Ovary (tissue), 9 donors: ENCODE data around the gene ATG2B. TPM values are rescaled to one million over a fixed set of nuclear protein-coding genes. Genes with fewer than 3 reads are reported as not detected.

Experiments
- DNase-seq, 5 donors: peaks; one replicate each; pipeline ENCODE4 v3.0.0-alpha.2; 2019 to 2020
- H3K27ac ChIP-seq, 2 donors: fragments of 200-600 bp; one replicate each; pipeline versions ENCODE4 v1.5.1 to v1.8.0; 2019 to 2022
- H3K27me3 ChIP-seq: fragments of 200-600 bp; one replicate; pipeline ENCODE4 v1.8.0; 2022
- H3K36me3 ChIP-seq: fragments of 200-600 bp; sonication (generic); one replicate; pipeline ENCODE4 v1.5.1; 2019
- H3K4me1 ChIP-seq: one replicate; pipeline ENCODE4 v1.8.1; 2013; ENCODE audit warnings: mild to moderate bottlenecking, moderate library complexity; ENCODE audit not compliant: insufficient read depth
- H3K4me3 ChIP-seq: fragments of 200-600 bp; sonication (generic); one replicate; pipeline ENCODE4 v1.5.1; 2017
- H3K9me3 ChIP-seq, 2 donors: fragments of 200-600 bp in 1 of 2; sonication (generic) in 1 of 2; one replicate each; pipeline versions ENCODE4 v1.5.1 to v1.8.1; 2013 to 2019; ENCODE audit warnings: mild to moderate bottlenecking in 1 of 2, moderate library complexity in 1 of 2
- CTCF ChIP-seq, 3 donors: fragments of 450-650 bp in 2 of 3; fragments of 200-600 bp in 1 of 3; IDR thresholded peaks; one replicate each; pipeline versions ENCODE4 v1.5.1 to v1.8.0; 2016 to 2022; ENCODE audit warnings: antibody characterized with exemption in 3 of 3, mild to moderate bottlenecking in 1 of 3
- EP300 ChIP-seq: sonication (generic); formaldehyde crosslinking; IDR thresholded peaks from one replicate; pipeline ENCODE4 v1.6.1; 2017; ENCODE audit warnings: antibody characterized with exemption
- POLR2A ChIP-seq: fragments of 450-650 bp; IDR thresholded peaks from one replicate; pipeline ENCODE4 v1.6.1; 2017; ENCODE audit warnings: antibody characterized with exemption, mild to moderate bottlenecking, moderate library complexity
- WGBS, 3 donors: extraction: QIAGEN DNeasy Blood & Tissue Kit in 1 of 3; methylation state at CpG; one replicate each; pipeline versions ENCODE4 v1.1.5 to v1.1.7; 2013 to 2017; 5-methylcytosine and 5-hydroxymethylcytosine counted together
- intact Hi-C, 4 donors: fragments of 100-400 bp; cut with DNase I; formaldehyde crosslinking; loops; one replicate each; pipeline versions ENCODE4 v1.11.0 to v1.15.1; 2022 to 2023
- polyA plus RNA-seq, 2 donors: library from polyadenylated mRNA; stranded (reverse); fragments of 200-250 nt in 1 of 2; fragments of 350-450 nt in 1 of 2; fragmentation: Illumina TruSeq in 1 of 2; extraction: RNeasy Lipid Tissue Mini Kit (QIAGEN cat#74804) in 1 of 2; gene quantifications; one replicate each; pipeline ENCODE4 v1.2.3, GENCODE V29; 2013 to 2014
- total RNA-seq, 7 donors: library from RNA; depleted of rRNA in 2 of 7; stranded (reverse); fragments of >200 nt in 2 of 7; fragmentation: NEBNext Ultra II Directional in 3 of 7; extraction: Animal tissue kit (Norgen Biotek cat#: 25700) in 3 of 7; gene quantifications; one replicate each; pipeline versions ENCODE4 v1.1.0 to v1.2.4, GENCODE V29; 2016 to 2023
- donor health status: DM: no; HTN: no; CAD: no; lungs with moderate emphysema.
- donor health status: DM: no; HTN: no; CAD: no.
- donor health status: Bipolar disorder and iron deficiency.
- donor health status: DM: yes; HTN: yes; CAD: no.
- donor health status: DM: no; HTN: no; CAD: no.
- donor health status: DM: yes; HTN: yes; CAD: no.

The ATG2B gene
- total and polyA plus RNA-seq, 9 donors, result 5.3 to 33.1 (median 22.6) TPM

GRCh38 chr14:96233661-96234060 lies 129.5 kb downstream of the ATG2B start:
- no peak for DNase-seq
- H3K27ac ChIP-seq, result no peak overlapping the region
- no peak for TF ChIP-seq EP300
- no peak for TF ChIP-seq POLR2A
- no peak for TF ChIP-seq CTCF (IDR thresholded peaks at IDR 0.05)

GRCh38 chr14:96232506-96232905 lies 130.6 kb downstream of the ATG2B start:
- WGBS, 3 donors, result 66 to 76% (median 67%) methylated on average over 11 of the region's 11 CpGs
- intact Hi-C loops, result no loop called here
- Histone ChIP-seq H3K36me3 (no peaks in the 10 kb centered on the region), H3K4me1 (no peaks in the 10 kb centered on the region), H3K9me3 (no peaks in the 10 kb centered on the region), H3K27ac (no peak overlapping the region), H3K4me3 (no peak overlapping the region), H3K27me3 (no peaks in the 10 kb centered on the region)
- no peak for DNase-seq
- TF ChIP-seq EP300 (no peak), POLR2A (no peak), CTCF (IDR thresholded peaks at IDR 0.05) (no peak)

More at GRCh38 chr14:96233661-96234060, 129.5 kb downstream of the ATG2B start:
- Histone ChIP-seq H3K36me3 (no peaks in the 10 kb centered on the region), H3K27me3 (no peaks in the 10 kb centered on the region), H3K9me3 (no peaks in the 10 kb centered on the region), H3K4me1 (no peaks in the 10 kb centered on the region), H3K4me3 (no peak overlapping the region)
- WGBS, 3 donors, result 68 to 75% (median 69%) methylated on average over 3 of the region's 3 CpGs
- intact Hi-C loops, result no loop called here

- Histone ChIP-seq H3K9me3 (no peaks in the 10 kb centered on the region), H3K27ac (no peak overlapping the region), H3K4me3 (no peak overlapping the region), H3K4me1 (no peaks in the 10 kb centered on the region), H3K36me3 (no peaks in the 10 kb centered on the region), H3K27me3 (no peaks in the 10 kb centered on the region)
- intact Hi-C loops, result no loop called here
- 31 to 48% (median 32%) methylated on average over 12 of the region's 12 CpGs for WGBS, 3 donors
- TF ChIP-seq EP300 (no peak), CTCF (IDR thresholded peaks at IDR 0.05) (no peak)
- no peak for DNase-seq
These were observed 131.5 kb downstream of the ATG2B start for GRCh38 chr14:96231526-96232130.

- no peaks in the 10 kb centered on the region for H3K36me3 ChIP-seq
- no peaks in the 10 kb centered on the region for H3K4me1 ChIP-seq
- 65 to 74% (median 70%) methylated on average over 4 of the region's 4 CpGs for WGBS, 3 donors
- no peak overlapping the region for H3K4me3 ChIP-seq
- H3K9me3 ChIP-seq, result no peaks in the 10 kb centered on the region
- H3K27ac ChIP-seq, result no peak overlapping the region
- H3K27me3 ChIP-seq, result no peaks in the 10 kb centered on the region
- intact Hi-C loops, result no loop called here
- TF ChIP-seq CTCF (IDR thresholded peaks at IDR 0.05) (no peak), EP300 (no peak), POLR2A (no peak)
- no peak for DNase-seq
These were observed 132.1 kb downstream of the ATG2B start for GRCh38 chr14:96231056-96231455.
